H1 (cell line): Measurements from ENCODE around the gene CD7. TPM values are rescaled to one million over a fixed set of nuclear protein-coding genes. Genes with fewer than 3 reads are reported as not detected.

ENCODE experiments used
- CTCF ChIA-PET: fragments of 300-600 bp; sonication (Branson Sonifier 250); formaldehyde crosslinking; loops from one replicate; lab custom pipeline; 2021; ENCODE audit not compliant: partially characterized antibody; lab: Charles Lee
- POLR2A ChIA-PET: fragments of 300-600 bp; sonication (Branson Sonifier 250); formaldehyde crosslinking; loops from one replicate; lab custom pipeline; 2021; ENCODE audit warnings: inconsistent platforms; ENCODE audit not compliant: partially characterized antibody; lab: Charles Lee
- DNase-seq, 2 experiments: peaks; one replicate each; pipeline versions ENCODE4 v3.0.0 to v3.0.0-alpha.2; 2010 to 2022; ENCODE audit warnings: low spot score in 2 of 2, low read depth in 1 of 2, mixed read lengths in 1 of 2
- FAIRE-seq: peaks from 2 replicates; lab custom pipeline; 2011; peaks lifted over from hg19 to GRCh38; lab: Jason Lieb, UNC
- H2AFZ ChIP-seq: 2 replicates; pipeline ENCODE4 v1.8.1; 2012; ENCODE audit warnings: low read length, inconsistent platforms
- H2AK5ac ChIP-seq: 2 replicates; pipeline ENCODE4 v1.6.1; 2013; ENCODE audit warnings: low read depth, low read length
- H2BK120ac ChIP-seq: replicated peaks from 2 replicates; pipeline ENCODE3; 2013; ENCODE audit warnings: low read depth, low read length, inconsistent platforms
- H2BK12ac ChIP-seq: 2 replicates; pipeline ENCODE4 v1.6.1; 2013; ENCODE audit warnings: low read depth, low read length
- H2BK15ac ChIP-seq: 2 replicates; pipeline ENCODE4 v1.6.1; 2013; ENCODE audit warnings: low read length
- H2BK20ac ChIP-seq: 2 replicates; pipeline ENCODE4 v1.6.1; 2013; ENCODE audit warnings: low read length
- H2BK5ac ChIP-seq: 2 replicates; pipeline ENCODE4 v1.6.1; 2013; ENCODE audit warnings: low read depth, low read length
- H3K14ac ChIP-seq: 2 replicates; pipeline ENCODE4 v1.6.1; 2013; ENCODE audit warnings: inconsistent platforms; ENCODE audit not compliant: insufficient read length
- H3K18ac ChIP-seq: 2 replicates; pipeline ENCODE4 v1.6.1; 2013; ENCODE audit warnings: low read length; ENCODE audit errors: extremely low read depth
- H3K23ac ChIP-seq: 2 replicates; pipeline ENCODE4 v1.6.1; 2013; ENCODE audit warnings: inconsistent platforms; ENCODE audit not compliant: insufficient read length
- H3K23me2 ChIP-seq: 2 replicates; pipeline ENCODE4 v1.6.1; 2013; ENCODE audit warnings: low read depth, low read length
- H3K27ac ChIP-seq: 2 replicates; pipeline ENCODE4 v1.6.1; 2011; ENCODE audit warnings: low read depth, low read length, inconsistent platforms
- H3K27me3 ChIP-seq, 4 experiments: replicated peaks in 1 of 4; 1 replicate in 1 of 4; 2 replicates in 3 of 4; pipeline versions ENCODE4 v1.6.1 to v1.8.1; 2011 to 2013; ENCODE audit warnings: low read length in 3 of 4, mild to moderate bottlenecking in 3 of 4, inconsistent platforms in 2 of 4, mixed read lengths in 2 of 4, moderate library complexity in 1 of 4; ENCODE audit not compliant: control insufficient read depth in 3 of 4, insufficient read depth in 3 of 4; ENCODE audit errors: extremely low read depth in 1 of 4
- H3K36me3 ChIP-seq, 4 experiments: 2 replicates each; pipeline versions ENCODE4 v1.6.1 to v1.8.1; 2011 to 2013; ENCODE audit warnings: mild to moderate bottlenecking in 4 of 4, low read length in 3 of 4, moderate library complexity in 2 of 4, control low read depth in 1 of 4, inconsistent platforms in 1 of 4; ENCODE audit not compliant: insufficient read depth in 4 of 4, control insufficient read depth in 2 of 4
- H3K4ac ChIP-seq: replicated peaks from 2 replicates; pipeline ENCODE3; 2013; ENCODE audit warnings: low read length, low read depth, mixed read lengths, inconsistent platforms; ENCODE audit not compliant: insufficient read length
- H3K4me1 ChIP-seq, 4 experiments: replicated peaks in 1 of 4; 1 replicate in 1 of 4; 2 replicates in 3 of 4; pipeline versions ENCODE4 v1.6.1 to v1.8.1; 2011 to 2013; ENCODE audit warnings: low read length in 3 of 4, inconsistent platforms in 2 of 4, mixed read lengths in 1 of 4; ENCODE audit not compliant: insufficient read depth in 4 of 4, control insufficient read depth in 3 of 4
- H3K4me2 ChIP-seq, 2 experiments: 2 replicates each; pipeline versions ENCODE4 v1.6.1 to v1.8.1; 2011 to 2013; ENCODE audit warnings: low read depth in 2 of 2, low read length in 2 of 2, control low read depth in 1 of 2, inconsistent platforms in 1 of 2, mild to moderate bottlenecking in 1 of 2; ENCODE audit not compliant: insufficient read depth in 1 of 2
- H3K4me3 ChIP-seq, 4 experiments: fragments of 200-600, 300-600 bp in 1 of 4; sonication (generic), shearing (Covaris generic), sonication (Bioruptor Twin) in 1 of 4; 2 replicates each; pipeline versions ENCODE4 v1.5.1 to v1.8.1; 2011 to 2016; ENCODE audit warnings: low read length in 4 of 4, low read depth in 3 of 4, control low read depth in 2 of 4, inconsistent platforms in 2 of 4, mild to moderate bottlenecking in 2 of 4, mixed read lengths in 1 of 4, moderate library complexity in 1 of 4; ENCODE audit not compliant: insufficient read depth in 2 of 4; ENCODE audit errors: extremely low read depth in 1 of 4
- H3K56ac ChIP-seq: replicated peaks from 2 replicates; pipeline ENCODE3; 2013; ENCODE audit warnings: low read depth, mild to moderate bottlenecking, mixed read lengths, low read length, inconsistent platforms; ENCODE audit not compliant: insufficient read length
- H3K79me1 ChIP-seq: 2 replicates; pipeline ENCODE4 v1.6.1; 2013; ENCODE audit warnings: low read depth, low read length, control low read depth
- H3K79me2 ChIP-seq, 2 experiments: 2 replicates each; pipeline versions ENCODE4 v1.6.1 to v1.8.1; 2012 to 2013; ENCODE audit warnings: low read length in 2 of 2, mild to moderate bottlenecking in 2 of 2, inconsistent platforms in 1 of 2; ENCODE audit not compliant: insufficient read depth in 2 of 2, control insufficient read depth in 1 of 2
- H3K9ac ChIP-seq, 4 experiments: replicated peaks in 1 of 4; 1 replicate in 1 of 4; 2 replicates in 3 of 4; pipeline versions ENCODE4 v1.6.1 to v1.8.1; 2011 to 2013; ENCODE audit warnings: low read depth in 3 of 4, low read length in 3 of 4, control low read depth in 2 of 4, mild to moderate bottlenecking in 2 of 4, moderate library complexity in 2 of 4, inconsistent platforms in 1 of 4; ENCODE audit errors: extremely low read depth in 1 of 4
- H3K9me3 ChIP-seq, 2 experiments: 2 replicates each; pipeline versions ENCODE4 v1.6.1 to v1.8.1; 2012 to 2013; ENCODE audit warnings: mild to moderate bottlenecking in 2 of 2, moderate library complexity in 2 of 2, control low read depth in 1 of 2, inconsistent platforms in 1 of 2, low read depth in 1 of 2, low read length in 1 of 2, mixed read lengths in 1 of 2; ENCODE audit not compliant: insufficient read depth in 2 of 2
- H4K20me1 ChIP-seq, 2 experiments: replicated peaks in 1 of 2; 2 replicates each; pipeline versions ENCODE3 to v1.8.1; 2011 to 2013; ENCODE audit warnings: inconsistent platforms in 2 of 2, low read length in 2 of 2, mild to moderate bottlenecking in 1 of 2; ENCODE audit not compliant: insufficient read depth in 2 of 2, control insufficient read depth in 1 of 2
- H4K5ac ChIP-seq: 2 replicates; pipeline ENCODE4 v1.6.1; 2013; ENCODE audit warnings: low read length, low read depth, mixed read lengths, inconsistent platforms; ENCODE audit not compliant: insufficient read length
- H4K8ac ChIP-seq: 2 replicates; pipeline ENCODE4 v1.8.0; 2013; ENCODE audit warnings: mild to moderate bottlenecking, moderate library complexity, low read length, inconsistent platforms; ENCODE audit not compliant: insufficient read depth; ENCODE audit errors: extremely low read depth
- H4K91ac ChIP-seq: replicated peaks from 2 replicates; pipeline ENCODE3; 2013; ENCODE audit warnings: low read length, mixed read lengths, inconsistent platforms; ENCODE audit not compliant: insufficient read length
- CTBP2 ChIP-seq: IDR thresholded peaks from 2 replicates; pipeline ENCODE4 v1.7.0; 2011; ENCODE audit warnings: borderline replicate concordance, mild to moderate bottlenecking, moderate library complexity, mixed read lengths, low read length; ENCODE audit not compliant: insufficient read depth, insufficient read length
- GABPA ChIP-seq: IDR thresholded peaks from 2 replicates; pipeline ENCODE4 v1.6.1; 2011; ENCODE audit warnings: mild to moderate bottlenecking, low read length, moderate library complexity, borderline replicate concordance; ENCODE audit not compliant: insufficient read depth
- MAFK ChIP-seq: IDR thresholded peaks from 2 replicates; pipeline ENCODE4 v1.6.1; 2012; ENCODE audit warnings: low read depth, mild to moderate bottlenecking, improper control_type of control experiment, low read length
- RAD21 ChIP-seq, 2 experiments: IDR thresholded peaks in 1 of 2; conservative IDR thresholded peaks in 1 of 2; 2 replicates each; pipeline ENCODE4 v1.6.1; 2011; ENCODE audit warnings: low read depth in 2 of 2, low read length in 2 of 2, improper control_type of control experiment in 1 of 2, inconsistent platforms in 1 of 2, mild to moderate bottlenecking in 1 of 2, moderate library complexity in 1 of 2
- ZNF274 ChIP-seq: IDR thresholded peaks from 2 replicates; pipeline ENCODE4 v1.7.0; 2012; ENCODE audit warnings: low read length, borderline replicate concordance; ENCODE audit errors: extremely low read depth
- WGBS, 2 experiments: shearing (Covaris generic) in 1 of 2; methylation state at CpG; one replicate each; pipeline versions ENCODE4 v1.1.6 to v1.1.7; 2013 to 2015; ENCODE audit warnings: low lambda C conversion rate in 2 of 2, mixed read lengths in 2 of 2, inconsistent platforms in 1 of 2, low coverage in 1 of 2, missing lambda C conversion rate in 1 of 2; ENCODE audit not compliant: insufficient replicate concordance in 2 of 2, insufficient coverage in 1 of 2, insufficient read length in 1 of 2; ENCODE audit errors: extremely low coverage in 1 of 2, missing lambda C conversion rate in 1 of 2; 5-methylcytosine and 5-hydroxymethylcytosine counted together
- polyA plus RNA-seq, 7 experiments: library from polyadenylated mRNA; depleted of rRNA in 3 of 7; stranded (reverse) in 5 of 7; unstranded in 2 of 7; fragments of >200 nt in 5 of 7; fragments of 200-250 nt in 2 of 7; gene quantifications; 1 replicate in 5 of 7; 2 replicates in 1 of 7; 4 replicates in 1 of 7; pipeline versions ENCODE4 v1.2.1 to v1.2.3, GENCODE V29; 2011 to 2013; ENCODE audit warnings: missing spikeins in 2 of 7, mixed read lengths in 2 of 7
- total RNA-seq: library from RNA; stranded (reverse); fragmentation: NEBNext Ultra II Directional; extraction: Animal tissue kit (Norgen Biotek cat#: 25700); gene quantifications from 2 replicates; pipeline ENCODE4 v1.2.1, GENCODE V29; 2021
- TF ChIP-seq, protein P1 (sequence below): IDR thresholded peaks from 2 replicates; pipeline ENCODE4 v1.6.1; 2011; ENCODE audit warnings: low read length, improper control_type of control experiment
- TF ChIP-seq, protein P2 (sequence below): IDR thresholded peaks from 2 replicates; pipeline ENCODE4 v1.6.1; 2012; ENCODE audit warnings: inconsistent platforms

Gene CD7
- total and polyA plus RNA-seq, 2 of the 8 experiments (the other 6 are each of a cell fraction or from before 2014, with no cell fraction given), result 0.83 to 0.86 TPM

DNA sequence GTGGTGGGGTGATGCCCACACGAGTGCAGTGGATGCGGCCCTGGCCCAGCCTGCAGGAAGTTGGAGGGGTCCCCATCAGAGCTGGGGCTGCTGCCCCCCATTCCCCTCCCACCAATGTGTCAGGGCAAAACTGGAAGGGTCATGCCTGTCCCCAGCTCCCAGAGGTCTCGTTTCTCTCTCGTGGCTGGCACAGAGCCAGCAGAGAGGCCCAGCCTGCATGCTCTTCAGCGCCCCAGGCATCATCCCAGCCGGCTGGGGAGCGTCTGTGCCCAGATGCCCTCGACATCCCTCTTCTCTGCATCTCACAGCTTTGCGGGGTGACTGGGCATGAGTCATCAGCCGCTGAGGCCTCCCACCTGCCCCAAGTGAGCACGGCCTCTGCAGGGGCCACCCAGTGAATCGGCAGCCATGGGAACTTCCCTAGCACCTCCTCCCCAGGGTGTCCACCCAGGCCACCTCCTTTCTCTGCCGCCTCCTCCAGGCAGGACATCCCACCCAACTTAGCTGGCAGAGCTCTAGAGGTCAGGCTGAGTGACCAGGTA is 34.1 kb downstream of the CD7 start:
- H2BK12ac ChIP-seq, result no peak overlapping the region
- no peak overlapping the region for H2BK20ac ChIP-seq
- H2AK5ac ChIP-seq, result no peak overlapping the region
- H3K4me1 ChIP-seq, result peaks cover 0 to 7% (median 3%) of the 10 kb centered on the region in 4 experiments; a peak in 4 of 7 replicates
- no peak overlapping the region for H3K14ac ChIP-seq
- no peaks in the 10 kb centered on the region; a peak in 1 of 8 replicates for H3K36me3 ChIP-seq
- H3K27me3 ChIP-seq, result no peaks in the 10 kb centered on the region; a peak in 1 of 7 replicates
- no peak overlapping the region for H3K4me3 ChIP-seq
- no peak overlapping the region for H2AFZ ChIP-seq
- H2BK120ac ChIP-seq, result no peak overlapping the region
- no peaks in the 10 kb centered on the region for H3K79me2 ChIP-seq
- H3K9me3 ChIP-seq, result 0 out of 4 replicates have a peak, but pooled peaks cover 0 to 3% of the 10 kb centered on the region in 2 experiments
- H4K8ac ChIP-seq, result no peak overlapping the region
- no peak overlapping the region for H3K4me2 ChIP-seq
- H3K18ac ChIP-seq, result no peak overlapping the region
- peaks cover 0 to 6% of the 10 kb centered on the region in 2 experiments for H4K20me1 ChIP-seq
- H3K79me1 ChIP-seq, result no peaks in the 10 kb centered on the region; the same call in 1 of the 2 replicates
- FAIRE-seq, result no peak
- WGBS, 2 experiments, result 84% methylated on average over 12 of the region's 13 CpGs; no CpG with 5 or more reads in 1 of the 2 experiments
- ChIA-PET POLR2A (interaction anchor here (0.7 to 5.2 kb wide), 6 partner anchors 9 to 111 kb away, joined by 3 to 39 read pairs (median 5); partner anchors contain the start of gene CSNK1D), CTCF (interaction anchor here (1.0 to 1.6 kb wide), 4 partner anchors 8 to 53 kb away, joined by 3 to 7 read pairs (median 4); no protein-coding TSS in a partner anchor)
- H4K91ac ChIP-seq, result no peak overlapping the region
- no peak overlapping the region for H2BK15ac ChIP-seq
- H3K23me2 ChIP-seq, result no peaks in the 10 kb centered on the region
- no peak overlapping the region for H3K4ac ChIP-seq
- no peak overlapping the region for H3K56ac ChIP-seq
- no peak overlapping the region for H3K23ac ChIP-seq
- H3K27ac ChIP-seq, result no peak overlapping the region
- no peak overlapping the region for H3K9ac ChIP-seq
- H4K5ac ChIP-seq, result no peak overlapping the region
- DNase-seq, result no peak
- no peak overlapping the region for H2BK5ac ChIP-seq
- TF ChIP-seq, protein P1, sequence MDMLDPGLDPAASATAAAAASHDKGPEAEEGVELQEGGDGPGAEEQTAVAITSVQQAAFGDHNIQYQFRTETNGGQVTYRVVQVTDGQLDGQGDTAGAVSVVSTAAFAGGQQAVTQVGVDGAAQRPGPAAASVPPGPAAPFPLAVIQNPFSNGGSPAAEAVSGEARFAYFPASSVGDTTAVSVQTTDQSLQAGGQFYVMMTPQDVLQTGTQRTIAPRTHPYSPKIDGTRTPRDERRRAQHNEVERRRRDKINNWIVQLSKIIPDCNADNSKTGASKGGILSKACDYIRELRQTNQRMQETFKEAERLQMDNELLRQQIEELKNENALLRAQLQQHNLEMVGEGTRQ, result no peak
- no peak for TF ChIP-seq ZNF274
- no peak for TF ChIP-seq MAFK
- TF ChIP-seq RAD21 (IDR thresholded peaks at IDR 0.05 in 1 of 2, conservative IDR thresholded peaks at IDR 0.05 in 1 of 2; ENCODE audit: low read depth in 2 of 2, low read length in 2 of 2), result no peak
- TF ChIP-seq, protein P2, sequence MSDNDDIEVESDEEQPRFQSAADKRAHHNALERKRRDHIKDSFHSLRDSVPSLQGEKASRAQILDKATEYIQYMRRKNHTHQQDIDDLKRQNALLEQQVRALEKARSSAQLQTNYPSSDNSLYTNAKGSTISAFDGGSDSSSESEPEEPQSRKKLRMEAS, result no peak
- no peak for TF ChIP-seq GABPA
- no peak for TF ChIP-seq CTBP2
- TF ChIP-seq, all 59 proteins: peak for 0
